ENCODE data around the gene ACTL6A.

- no peak for TF ChIP-seq CTCF (conservative IDR thresholded peaks at IDR 0.05; ENCODE audit: low read length)
- no peak for TF ChIP-seq EZH2phosphoT487 (IDR thresholded peaks at IDR 0.05; ENCODE audit: borderline replicate concordance, low read depth, low read length)
Measured at GRCh38 chr3:179606534-179607085, 43.9 kb downstream of the ACTL6A start.
